Fibroblast of the aortic adventitia (primary cell): ENCODE results near the gene ANO8. TPM values are rescaled to one million over a fixed set of nuclear protein-coding genes. Genes with fewer than 3 reads are reported as not detected.

Source experiments
- DNase-seq: peaks from one replicate; pipeline ENCODE4 v3.0.0-alpha.2; 2010; ENCODE audit warnings: low read depth
- H3K4me3 ChIP-seq: 2 replicates; pipeline ENCODE4 v1.5.1; 2011; ENCODE audit warnings: low read depth, mild to moderate bottlenecking, control low read depth, low read length, moderate library complexity
- total RNA-seq: library from RNA; depleted of rRNA; stranded (reverse); fragments of >200 nt; gene quantifications from 2 replicates; pipeline ENCODE4 v1.2.3, GENCODE V29; 2012; ENCODE audit warnings: low replicate concordance
- TF ChIP-seq, protein P1 (sequence below): IDR thresholded peaks from 2 replicates; pipeline ENCODE4 v1.5.1; 2011; ENCODE audit warnings: mild to moderate bottlenecking, low read length, control low read depth, inconsistent platforms; ENCODE audit not compliant: insufficient read depth

The ANO8 gene
- total RNA-seq, 1 donor = 6.1 TPM

- DNase-seq = no peak
- no peak overlapping the region for H3K4me3 ChIP-seq
- TF ChIP-seq, protein P1, sequence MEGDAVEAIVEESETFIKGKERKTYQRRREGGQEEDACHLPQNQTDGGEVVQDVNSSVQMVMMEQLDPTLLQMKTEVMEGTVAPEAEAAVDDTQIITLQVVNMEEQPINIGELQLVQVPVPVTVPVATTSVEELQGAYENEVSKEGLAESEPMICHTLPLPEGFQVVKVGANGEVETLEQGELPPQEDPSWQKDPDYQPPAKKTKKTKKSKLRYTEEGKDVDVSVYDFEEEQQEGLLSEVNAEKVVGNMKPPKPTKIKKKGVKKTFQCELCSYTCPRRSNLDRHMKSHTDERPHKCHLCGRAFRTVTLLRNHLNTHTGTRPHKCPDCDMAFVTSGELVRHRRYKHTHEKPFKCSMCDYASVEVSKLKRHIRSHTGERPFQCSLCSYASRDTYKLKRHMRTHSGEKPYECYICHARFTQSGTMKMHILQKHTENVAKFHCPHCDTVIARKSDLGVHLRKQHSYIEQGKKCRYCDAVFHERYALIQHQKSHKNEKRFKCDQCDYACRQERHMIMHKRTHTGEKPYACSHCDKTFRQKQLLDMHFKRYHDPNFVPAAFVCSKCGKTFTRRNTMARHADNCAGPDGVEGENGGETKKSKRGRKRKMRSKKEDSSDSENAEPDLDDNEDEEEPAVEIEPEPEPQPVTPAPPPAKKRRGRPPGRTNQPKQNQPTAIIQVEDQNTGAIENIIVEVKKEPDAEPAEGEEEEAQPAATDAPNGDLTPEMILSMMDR = no peak
Observed at GRCh38 chr19:17341845-17342244, 7.2 kb upstream of the ANO8 start.

DNA sequence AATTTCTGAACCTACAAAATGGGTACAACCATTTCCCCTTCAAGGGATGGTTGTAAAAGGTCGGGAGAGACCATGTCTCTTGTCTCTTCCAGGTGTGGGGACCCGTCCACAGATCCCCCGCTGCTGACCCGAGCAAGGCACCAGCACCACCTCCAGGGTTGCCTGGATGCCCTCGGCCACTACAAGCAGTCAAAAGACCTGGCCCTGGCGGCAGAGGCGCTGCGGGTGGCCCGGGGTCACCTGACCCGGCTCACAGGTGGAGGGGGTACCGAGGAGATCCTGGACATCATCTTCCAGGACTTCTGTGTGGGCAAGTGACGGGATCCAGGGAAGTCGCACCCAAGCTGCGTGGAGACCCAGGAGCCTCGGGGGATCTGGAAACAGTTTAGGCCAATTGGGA is 6.7 kb upstream of the ANO8 start:
- TF ChIP-seq, protein P1 = no peak
- no peak overlapping the region for H3K4me3 ChIP-seq
- no peak for DNase-seq

DNA sequence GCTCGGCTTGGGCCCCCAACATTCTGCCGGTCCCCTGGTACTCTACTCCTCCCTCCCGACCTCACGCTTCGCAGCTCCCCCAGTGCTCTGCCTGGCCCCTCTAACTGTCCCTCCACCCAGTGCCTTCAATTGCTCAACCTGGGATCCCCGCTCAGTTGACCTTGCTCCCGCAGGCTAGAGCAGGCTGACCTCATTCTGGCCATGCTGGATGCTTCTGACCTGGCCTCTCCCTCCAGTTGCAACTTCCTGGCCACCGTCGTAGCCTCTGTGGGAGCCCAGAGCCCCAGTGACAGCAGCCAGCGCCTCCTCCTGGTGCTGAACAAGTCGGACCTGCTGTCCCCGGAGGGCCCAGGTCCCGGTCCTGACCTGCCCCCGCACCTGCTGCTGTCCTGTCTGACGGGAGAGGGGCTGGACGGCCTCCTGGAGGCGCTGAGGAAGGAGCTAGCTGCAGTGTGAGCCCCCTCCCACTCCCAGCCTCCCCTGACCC is 6.3 kb upstream of the ANO8 start:
- H3K4me3 ChIP-seq = no peak overlapping the region
- DNase-seq = no peak
- TF ChIP-seq, protein P1 = no peak

GRCh38 chr19:17340302-17340870 is 5.7 kb upstream of the ANO8 start:
- TF ChIP-seq, protein P1 = no peak
- no peak for DNase-seq
- no peak overlapping the region for H3K4me3 ChIP-seq

GRCh38 chr19:17339088-17339741 is 4.6 kb upstream of the ANO8 start:
- H3K4me3 ChIP-seq = no peak overlapping the region
- TF ChIP-seq, protein P1 = no peak

GRCh38 chr19:17338433-17339078 is 3.9 kb upstream of the ANO8 start:
- DNase-seq = no peak
- peak overlapping the region; percentile 91 for H3K4me3 ChIP-seq
- TF ChIP-seq, protein P1 = no peak

More at GRCh38 chr19:17339088-17339741, 4.6 kb upstream of the ANO8 start:
- no peak for DNase-seq
